Peyer's patch (tissue), 4 donors: Measurements from ENCODE around the gene ABL1. TPM values are rescaled to one million over a fixed set of nuclear protein-coding genes. Genes with fewer than 3 reads are reported as not detected.
A peak's percentile ranks its signal among the peaks of the same experiment; 100 is the strongest.

Experiments used
- DNase-seq, 3 donors: peaks; one replicate each; pipeline ENCODE4 v3.0.0-alpha.2; 2017 to 2019
- H3K27ac ChIP-seq, 4 donors: fragments of 200-600 bp; sonication (generic); one replicate each; pipeline ENCODE4 v1.5.1; 2016 to 2019
- H3K27me3 ChIP-seq, 2 donors: fragments of 200-600 bp; sonication (generic); one replicate each; pipeline ENCODE4 v1.5.1; 2019
- H3K36me3 ChIP-seq, 3 donors: fragments of 200-600 bp; sonication (generic); one replicate each; pipeline ENCODE4 v1.5.1; 2016 to 2019
- H3K4me1 ChIP-seq, 4 donors: fragments of 200-600 bp; sonication (generic); one replicate each; pipeline ENCODE4 v1.5.1; 2016 to 2019
- H3K4me3 ChIP-seq, 4 donors: fragments of 200-600 bp; sonication (generic); 1 replicate in 3 of 4; 2 replicates in 1 of 4; pipeline ENCODE4 v1.5.1; 2016 to 2019; ENCODE audit warnings: mild to moderate bottlenecking in 1 of 4
- H3K9me3 ChIP-seq, 4 donors: fragments of 200-600 bp; sonication (generic); one replicate each; pipeline ENCODE4 v1.5.1; 2016 to 2019; ENCODE audit warnings: mild to moderate bottlenecking in 1 of 4
- POLR2A ChIP-seq, 2 donors: fragments of 450-650 bp; IDR thresholded peaks; one replicate each; pipeline ENCODE4 v1.5.1; 2017; ENCODE audit warnings: antibody characterized with exemption in 2 of 2, mild to moderate bottlenecking in 2 of 2, moderate library complexity in 2 of 2
- total RNA-seq, 4 donors: library from RNA; depleted of rRNA; stranded (reverse); fragments of >200 nt; gene quantifications; one replicate each; pipeline ENCODE4 v1.1.0, GENCODE V29; 2016
- TF ChIP-seq, protein P1 (sequence below), 6 experiments: fragments of 450-650 bp in 4 of 6; fragments of 200-600 bp in 2 of 6; sonication (generic) in 1 of 6; IDR thresholded peaks; one replicate each; pipeline ENCODE4 v1.5.1; 2017 to 2019; ENCODE audit warnings: antibody characterized with exemption in 6 of 6, mild to moderate bottlenecking in 3 of 6, moderate library complexity in 1 of 6

The ABL1 gene
- total RNA-seq, 4 donors from 2014 or later: 43.6 to 85.8 (median 67.4) TPM

DNA sequence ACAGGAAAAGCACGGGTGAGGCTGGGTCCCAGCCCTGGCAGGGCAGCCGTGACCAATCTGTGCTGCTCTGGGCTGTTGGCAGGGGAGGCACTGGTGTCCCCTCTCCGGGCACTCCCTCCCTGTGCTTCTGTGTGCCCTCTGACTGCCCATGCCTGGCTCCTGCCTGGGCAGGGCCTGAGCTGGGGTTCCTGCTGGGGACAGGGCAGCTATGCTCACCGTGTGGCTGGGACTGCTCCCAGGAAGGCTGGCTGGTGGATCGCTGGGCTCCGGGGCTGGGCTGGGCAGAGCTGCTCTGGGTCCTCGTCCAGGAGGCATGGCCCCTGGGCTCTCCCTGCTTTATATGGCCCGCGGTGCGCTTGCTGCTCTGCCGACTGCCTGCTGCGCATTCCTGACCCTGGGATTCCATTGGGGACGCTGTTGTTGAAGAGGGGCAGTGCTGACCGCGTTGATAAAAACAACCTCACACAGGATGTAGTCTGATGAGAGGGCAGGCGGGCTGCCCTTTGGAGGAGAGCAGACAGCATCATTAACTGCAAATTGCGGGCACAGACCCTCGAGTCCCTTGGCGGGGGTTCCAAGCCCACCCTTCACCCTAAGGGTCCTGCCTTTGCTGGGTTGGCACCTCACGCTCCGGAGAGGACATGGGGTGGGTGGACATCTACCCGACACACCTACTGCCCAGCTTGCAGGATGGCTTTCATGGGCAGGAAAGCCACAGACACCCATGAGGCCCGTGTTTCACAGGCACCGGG is 60.6 kb downstream of the ABL1 start:
- Histone ChIP-seq H3K4me3 (no peak overlapping the region), H3K4me1 (peaks cover 0 to 5% (median 0%) of the 10 kb centered on the region in 4 donors), H3K36me3 (peaks cover 0 to 7% (median 0%) of the 10 kb centered on the region in 3 donors), H3K27me3 (no peaks in the 10 kb centered on the region), H3K27ac (no peak overlapping the region), H3K9me3 (no peaks in the 10 kb centered on the region)
- no peak for DNase-seq
- TF ChIP-seq, protein P1, sequence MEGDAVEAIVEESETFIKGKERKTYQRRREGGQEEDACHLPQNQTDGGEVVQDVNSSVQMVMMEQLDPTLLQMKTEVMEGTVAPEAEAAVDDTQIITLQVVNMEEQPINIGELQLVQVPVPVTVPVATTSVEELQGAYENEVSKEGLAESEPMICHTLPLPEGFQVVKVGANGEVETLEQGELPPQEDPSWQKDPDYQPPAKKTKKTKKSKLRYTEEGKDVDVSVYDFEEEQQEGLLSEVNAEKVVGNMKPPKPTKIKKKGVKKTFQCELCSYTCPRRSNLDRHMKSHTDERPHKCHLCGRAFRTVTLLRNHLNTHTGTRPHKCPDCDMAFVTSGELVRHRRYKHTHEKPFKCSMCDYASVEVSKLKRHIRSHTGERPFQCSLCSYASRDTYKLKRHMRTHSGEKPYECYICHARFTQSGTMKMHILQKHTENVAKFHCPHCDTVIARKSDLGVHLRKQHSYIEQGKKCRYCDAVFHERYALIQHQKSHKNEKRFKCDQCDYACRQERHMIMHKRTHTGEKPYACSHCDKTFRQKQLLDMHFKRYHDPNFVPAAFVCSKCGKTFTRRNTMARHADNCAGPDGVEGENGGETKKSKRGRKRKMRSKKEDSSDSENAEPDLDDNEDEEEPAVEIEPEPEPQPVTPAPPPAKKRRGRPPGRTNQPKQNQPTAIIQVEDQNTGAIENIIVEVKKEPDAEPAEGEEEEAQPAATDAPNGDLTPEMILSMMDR (IDR thresholded peaks at IDR 0.05): peak in 1 of 6 experiments; percentile 7
- TF ChIP-seq POLR2A (IDR thresholded peaks at IDR 0.05): no peak

DNA sequence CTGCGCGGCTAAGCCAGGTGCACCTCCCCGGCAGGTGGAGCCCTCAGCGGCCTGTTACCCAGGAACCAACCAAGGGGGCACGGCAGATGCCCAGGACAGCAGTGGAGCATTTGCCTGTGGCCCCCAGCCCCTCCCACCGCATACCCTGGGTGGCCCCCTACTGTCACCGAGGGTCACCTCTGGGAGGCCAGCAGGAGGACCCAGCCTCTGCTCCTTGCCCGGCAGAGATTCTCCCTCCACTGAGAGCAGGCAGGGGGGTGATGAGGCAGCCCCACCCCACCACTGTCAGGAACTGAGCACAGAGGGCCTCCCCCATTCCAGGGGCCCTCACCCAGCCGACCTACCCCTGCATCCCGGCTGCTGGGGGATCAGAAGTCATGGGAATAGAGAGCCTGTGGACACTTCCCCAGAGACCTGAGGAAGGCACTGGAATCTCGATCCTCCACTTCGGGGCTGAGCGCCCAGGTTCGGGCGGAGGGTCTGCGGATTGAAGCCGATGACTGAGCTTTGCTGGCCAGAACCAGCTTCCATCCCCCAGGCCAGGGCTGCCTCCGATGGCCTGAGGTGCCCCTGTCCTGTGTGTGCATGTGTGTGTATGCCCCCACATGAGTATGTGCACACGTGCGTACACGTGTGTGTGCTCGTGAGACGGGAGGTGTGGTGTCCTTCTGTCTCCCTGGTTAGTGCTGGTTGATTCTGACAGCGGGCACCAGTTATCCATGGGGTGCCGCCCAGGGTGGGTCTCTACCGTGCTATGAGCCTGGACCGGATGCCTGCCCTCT is 61.4 kb downstream of the ABL1 start, which contains the start of gene QRFP:
TSS of gene QRFP (minus strand) at position 580 of the 782 bp plus-strand sequence. CDS start 2,974 bp downstream, outside the sequence.
- H3K27me3 ChIP-seq: no peaks in the 10 kb centered on the region
- H3K4me1 ChIP-seq: peaks cover 0 to 5% (median 0%) of the 10 kb centered on the region in 4 donors
- H3K36me3 ChIP-seq: peaks cover 0 to 5% (median 0%) of the 10 kb centered on the region in 3 donors
- H3K4me3 ChIP-seq: no peak within 1 kb of the TSS
- TF ChIP-seq, protein P1 (IDR thresholded peaks at IDR 0.05): peak in 1 of 6 experiments; percentile 15
- TF ChIP-seq POLR2A (IDR thresholded peaks at IDR 0.05): no peak
- DNase-seq: no peak
- no peak within 1 kb of the TSS for H3K27ac ChIP-seq
- H3K9me3 ChIP-seq: no peaks in the 10 kb centered on the region

DNA sequence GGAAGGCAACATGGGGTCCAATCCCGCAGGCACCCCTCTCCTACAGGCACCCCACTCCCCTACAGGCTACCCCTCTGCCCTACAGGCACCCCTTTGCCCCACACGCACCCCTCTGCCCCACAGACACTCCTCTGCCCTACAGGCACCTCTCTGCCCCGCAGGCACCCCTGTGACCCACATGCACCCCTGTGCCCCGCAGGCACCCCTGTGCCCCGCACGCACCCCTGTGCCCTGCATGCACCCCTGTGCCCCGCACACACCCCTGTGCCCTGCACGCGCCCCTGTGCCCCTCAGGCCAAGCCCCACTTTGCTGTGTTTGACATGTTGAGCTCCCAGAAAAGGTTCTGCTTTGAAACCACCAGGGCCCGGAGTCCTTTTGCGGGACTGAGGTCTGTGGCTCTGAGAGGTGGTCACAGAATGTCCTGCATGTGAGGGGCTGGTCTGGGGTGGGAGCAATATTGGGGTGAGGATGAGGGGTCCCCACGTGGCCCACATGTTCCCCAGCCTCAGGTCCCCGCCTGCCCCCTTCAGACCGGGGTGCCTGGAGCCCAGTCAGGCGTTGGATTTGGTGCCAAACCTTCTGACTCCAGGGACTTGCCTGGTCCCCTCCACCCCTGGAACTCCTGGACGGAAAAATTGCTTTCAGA is 62.2 kb downstream of the ABL1 start:
- Histone ChIP-seq H3K9me3 (no peaks in the 10 kb centered on the region), H3K27me3 (no peaks in the 10 kb centered on the region), H3K36me3 (no peaks in the 10 kb centered on the region), H3K4me1 (peaks cover 0 to 5% (median 0%) of the 10 kb centered on the region in 4 donors), H3K4me3 (no peak overlapping the region), H3K27ac (no peak overlapping the region)
- no peak for DNase-seq
- TF ChIP-seq POLR2A (IDR thresholded peaks at IDR 0.05): no peak
- TF ChIP-seq, protein P1 (IDR thresholded peaks at IDR 0.05): no peak

DNA sequence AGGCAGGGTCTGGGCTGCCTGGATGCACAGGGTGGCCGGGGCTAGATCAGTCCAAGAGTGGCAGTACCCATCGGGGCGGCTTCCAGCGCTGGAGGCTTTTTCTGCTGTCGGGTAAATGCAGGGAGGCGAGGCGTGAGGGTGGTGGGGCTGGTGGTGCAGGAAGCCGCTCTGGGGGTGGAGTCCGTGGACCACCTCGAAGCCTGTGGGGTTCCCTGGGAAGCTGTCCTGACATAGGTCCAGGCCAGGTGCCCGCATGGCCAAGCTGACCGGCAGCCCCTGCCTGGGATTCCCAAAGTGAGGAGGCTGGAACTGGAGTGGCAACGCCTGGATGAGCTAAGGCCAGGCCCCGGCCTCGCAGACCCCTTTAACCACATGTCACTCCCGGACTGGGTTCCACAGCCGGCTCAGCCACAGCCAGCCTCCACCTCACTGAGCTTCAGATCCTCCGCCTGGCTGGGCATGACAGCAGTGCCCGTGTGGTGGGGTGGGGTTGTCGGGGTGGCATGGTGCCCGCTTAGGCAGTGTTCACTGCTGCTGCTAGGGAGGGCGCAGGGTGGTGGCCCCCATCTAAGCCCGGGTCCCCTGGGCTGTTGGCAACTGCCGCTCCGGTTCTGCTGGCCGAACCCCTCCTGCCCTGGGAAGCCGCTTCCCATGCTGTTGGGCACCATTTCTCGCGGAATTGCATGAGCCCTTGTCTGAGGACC is 62.9 kb downstream of the ABL1 start:
- TF ChIP-seq, protein P1 (IDR thresholded peaks at IDR 0.05): no peak
- no peak for TF ChIP-seq POLR2A (IDR thresholded peaks at IDR 0.05)
- Histone ChIP-seq H3K27ac (no peak overlapping the region), H3K4me3 (no peak overlapping the region), H3K9me3 (no peaks in the 10 kb centered on the region), H3K4me1 (peaks cover 0 to 5% (median 0%) of the 10 kb centered on the region in 4 donors), H3K36me3 (no peaks in the 10 kb centered on the region), H3K27me3 (no peaks in the 10 kb centered on the region)
- DNase-seq: peak in 1 of 3 donors; percentile 60

DNA sequence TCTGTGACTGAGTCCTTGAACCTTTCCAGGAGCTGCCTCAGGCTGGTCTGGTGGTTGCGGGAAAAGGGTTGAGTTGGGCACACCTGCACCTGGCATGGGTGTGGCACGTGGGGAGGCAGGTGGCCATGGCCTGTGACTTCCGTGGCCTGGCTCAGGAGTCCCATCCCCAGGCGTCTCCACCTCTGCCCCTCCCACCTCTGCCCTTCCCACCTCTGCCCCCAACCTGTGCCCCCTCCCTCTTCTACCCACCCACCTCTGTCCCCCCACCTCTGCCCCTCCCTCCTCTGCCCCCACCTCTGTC is 63.4 kb downstream of the ABL1 start:
- Histone ChIP-seq H3K36me3 (no peaks in the 10 kb centered on the region), H3K27ac (no peak overlapping the region), H3K27me3 (no peaks in the 10 kb centered on the region), H3K4me3 (no peak overlapping the region), H3K4me1 (peaks cover 0 to 5% (median 0%) of the 10 kb centered on the region in 4 donors), H3K9me3 (no peaks in the 10 kb centered on the region)
- DNase-seq: peak in 1 of 3 donors; percentile 62
- TF ChIP-seq, protein P1 (IDR thresholded peaks at IDR 0.05): no peak
- no peak for TF ChIP-seq POLR2A (IDR thresholded peaks at IDR 0.05)
